Epithelial cell of proximal tubule (primary cell): ENCODE measurements around the gene TBL1X. TPM values are rescaled to one million over a fixed set of nuclear protein-coding genes. Genes with fewer than 3 reads are reported as not detected.

ENCODE experiments used
- DNase-seq: peaks from one replicate; pipeline ENCODE4 v3.0.0-alpha.2; 2011; ENCODE audit warnings: low read depth
- H3K4me3 ChIP-seq: 2 replicates; pipeline ENCODE4 v1.5.1; 2011; ENCODE audit warnings: low read depth, mild to moderate bottlenecking, low read length
- total RNA-seq: library from RNA; depleted of rRNA; stranded (reverse); fragments of >200 nt; gene quantifications from 2 replicates; pipeline ENCODE4 v1.2.3, GENCODE V29; 2015
- TF ChIP-seq, protein P1 (sequence below): conservative IDR thresholded peaks from 2 replicates; pipeline ENCODE4 v1.5.1; 2012; ENCODE audit warnings: low read depth, mild to moderate bottlenecking, low read length

The TBL1X gene
- total RNA-seq, 1 donor from 2014 or later: 9.1 TPM

DNA sequence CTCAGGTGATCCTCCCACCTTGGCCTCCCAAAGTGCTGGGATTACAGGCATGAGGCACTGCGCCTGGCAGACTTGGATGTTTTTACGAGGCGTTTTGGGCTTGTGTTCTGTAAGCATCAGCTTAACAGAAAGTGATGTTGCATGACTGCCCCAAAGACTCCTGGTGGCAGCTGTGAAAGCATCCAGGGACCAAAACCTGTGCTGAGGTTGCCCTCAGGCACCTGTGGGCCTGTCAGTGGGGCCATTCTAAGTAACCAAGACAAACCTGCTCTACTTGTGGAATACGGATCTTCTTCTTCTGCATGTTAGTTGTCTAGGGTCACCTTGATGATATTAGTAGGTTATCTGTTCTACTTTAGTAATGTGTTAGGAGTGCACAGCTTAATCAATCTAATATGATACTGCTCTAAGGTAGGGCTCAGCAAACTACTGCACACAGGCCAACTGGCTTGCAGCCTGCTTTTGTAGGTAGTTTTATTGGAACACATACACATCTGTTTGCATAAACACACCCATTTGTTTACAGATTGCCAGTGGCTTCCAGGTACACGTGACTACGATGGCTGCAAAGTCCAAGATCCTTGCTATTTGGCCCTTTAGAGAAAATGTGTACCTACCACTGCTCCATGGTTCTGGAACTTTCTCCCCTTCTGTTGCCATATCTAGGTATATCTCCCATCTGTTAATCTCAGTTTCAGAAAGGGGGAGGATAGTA is 164.1 kb downstream of the TBL1X start:
- H3K4me3 ChIP-seq: no peak overlapping the region
- DNase-seq: no peak
- TF ChIP-seq, protein P1, sequence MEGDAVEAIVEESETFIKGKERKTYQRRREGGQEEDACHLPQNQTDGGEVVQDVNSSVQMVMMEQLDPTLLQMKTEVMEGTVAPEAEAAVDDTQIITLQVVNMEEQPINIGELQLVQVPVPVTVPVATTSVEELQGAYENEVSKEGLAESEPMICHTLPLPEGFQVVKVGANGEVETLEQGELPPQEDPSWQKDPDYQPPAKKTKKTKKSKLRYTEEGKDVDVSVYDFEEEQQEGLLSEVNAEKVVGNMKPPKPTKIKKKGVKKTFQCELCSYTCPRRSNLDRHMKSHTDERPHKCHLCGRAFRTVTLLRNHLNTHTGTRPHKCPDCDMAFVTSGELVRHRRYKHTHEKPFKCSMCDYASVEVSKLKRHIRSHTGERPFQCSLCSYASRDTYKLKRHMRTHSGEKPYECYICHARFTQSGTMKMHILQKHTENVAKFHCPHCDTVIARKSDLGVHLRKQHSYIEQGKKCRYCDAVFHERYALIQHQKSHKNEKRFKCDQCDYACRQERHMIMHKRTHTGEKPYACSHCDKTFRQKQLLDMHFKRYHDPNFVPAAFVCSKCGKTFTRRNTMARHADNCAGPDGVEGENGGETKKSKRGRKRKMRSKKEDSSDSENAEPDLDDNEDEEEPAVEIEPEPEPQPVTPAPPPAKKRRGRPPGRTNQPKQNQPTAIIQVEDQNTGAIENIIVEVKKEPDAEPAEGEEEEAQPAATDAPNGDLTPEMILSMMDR: no peak

DNA sequence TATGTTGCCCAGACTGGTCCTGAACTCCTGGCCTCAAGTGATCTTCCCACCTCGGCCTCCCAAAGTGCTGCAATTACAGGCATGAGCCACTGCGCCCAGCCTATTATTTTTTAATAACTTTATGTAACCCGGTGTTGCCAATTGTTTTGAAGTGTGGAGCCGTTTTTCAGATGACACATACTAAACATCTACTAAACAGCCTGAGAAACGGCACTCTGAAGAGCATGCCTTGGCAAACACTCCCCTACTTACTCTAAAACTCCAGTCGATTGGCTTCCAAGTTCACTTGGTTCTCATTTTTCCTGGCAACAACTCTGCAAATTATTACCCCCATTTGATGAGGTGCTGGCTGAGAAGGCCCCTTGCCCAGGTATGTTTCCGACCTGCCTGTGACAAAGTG is 169.7 kb downstream of the TBL1X start:
- TF ChIP-seq, protein P1: no peak
- H3K4me3 ChIP-seq: no peak overlapping the region
- DNase-seq: no peak

DNA sequence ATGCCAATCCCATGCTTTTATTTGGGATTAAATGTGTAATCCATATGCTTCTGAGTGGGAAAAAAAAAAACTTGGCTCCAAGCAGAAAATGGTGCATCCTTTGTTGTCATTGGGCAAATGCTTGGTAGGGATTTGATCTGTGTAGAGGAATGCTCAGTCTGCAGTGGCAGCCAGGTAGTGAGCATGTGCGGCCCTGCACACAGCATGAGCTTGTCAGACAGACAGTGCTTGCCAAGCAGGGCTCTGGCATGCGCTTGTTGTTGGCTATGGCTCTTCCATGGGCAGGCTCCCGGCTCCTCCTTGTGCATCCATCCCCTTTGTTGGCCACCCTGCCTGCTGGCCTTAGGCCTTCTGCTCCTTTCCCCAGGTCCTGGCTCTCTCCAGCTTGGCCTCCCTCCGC is 170.5 kb downstream of the TBL1X start:
- no peak for DNase-seq
- TF ChIP-seq, protein P1: no peak
- no peak overlapping the region for H3K4me3 ChIP-seq

DNA sequence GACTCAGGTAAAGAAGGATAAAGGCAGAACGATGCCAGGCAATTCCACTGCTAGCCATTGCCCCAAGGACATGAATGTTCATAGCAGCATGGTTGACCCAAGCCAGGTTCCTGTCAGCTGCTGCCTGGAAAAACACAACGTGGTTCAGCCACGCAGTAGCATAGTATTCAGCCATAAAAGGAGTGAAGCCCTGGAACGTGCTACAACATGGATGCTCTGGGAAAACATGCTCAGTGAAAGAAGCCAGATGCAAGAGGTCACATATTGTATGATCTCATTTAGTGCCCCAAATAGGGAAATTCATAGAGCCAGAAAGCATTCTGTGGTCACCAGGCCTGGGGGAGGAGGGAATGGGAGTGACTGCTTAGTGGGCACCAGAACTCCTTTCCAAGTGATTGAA is 170.9 kb downstream of the TBL1X start:
- TF ChIP-seq, protein P1: no peak
- no peak for DNase-seq

DNA sequence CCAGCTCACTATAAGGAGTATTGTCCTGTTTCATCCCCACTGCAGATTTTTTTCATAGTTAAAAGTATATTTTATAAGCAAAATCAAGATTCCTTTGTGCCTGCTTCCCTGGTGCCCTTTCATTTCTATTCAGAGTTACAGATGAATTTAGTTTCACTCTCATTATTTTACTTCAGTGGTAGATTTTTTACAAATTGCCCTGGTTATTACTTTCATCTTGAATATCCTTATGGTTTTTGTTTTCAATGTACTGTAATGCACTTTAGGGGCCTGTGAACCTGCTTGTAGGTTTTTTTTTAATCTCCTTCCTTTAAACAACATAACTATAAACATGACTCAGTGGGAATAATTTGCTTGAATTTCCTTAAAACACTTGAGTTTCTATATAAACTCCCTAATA is 174.0 kb downstream of the TBL1X start:
- H3K4me3 ChIP-seq: no peak overlapping the region
- TF ChIP-seq, protein P1: no peak
- DNase-seq: no peak

More for the DNA sequence above, 170.9 kb downstream of the TBL1X start:
- no peak overlapping the region for H3K4me3 ChIP-seq

DNA sequence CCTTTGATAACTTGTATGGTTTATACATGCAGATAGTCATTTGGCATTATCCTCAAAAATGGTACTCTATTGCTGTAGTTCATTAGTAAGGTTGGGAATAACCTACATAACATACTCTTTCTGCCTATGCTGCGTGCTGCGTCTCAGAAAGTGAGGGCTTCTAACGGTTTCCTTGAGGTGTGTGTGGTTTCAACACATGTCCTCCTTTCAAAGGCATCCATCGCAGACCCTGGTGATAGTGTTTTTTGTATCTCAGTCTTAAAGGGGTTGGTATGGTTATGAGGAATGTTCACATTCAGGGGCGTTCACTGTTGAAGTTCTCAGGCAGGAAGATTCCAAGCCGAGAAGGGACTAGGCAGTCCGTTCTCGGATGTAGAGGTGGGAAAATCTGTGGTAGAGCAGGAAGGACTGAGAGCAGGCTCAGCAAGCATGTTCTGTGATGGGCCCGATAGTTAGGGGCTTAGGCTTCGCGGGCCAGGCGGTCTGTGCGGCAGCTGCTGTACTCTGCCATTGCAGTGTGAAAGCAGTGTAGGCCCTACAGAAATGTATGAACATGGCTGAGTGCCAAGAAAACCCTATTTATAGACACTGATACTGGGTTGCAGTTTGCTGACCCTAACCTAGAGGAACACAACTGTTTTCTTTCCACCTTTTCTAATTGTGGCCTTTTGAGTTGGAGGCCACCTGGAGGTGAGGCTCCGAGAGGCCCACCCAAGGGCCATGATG is 177.6 kb downstream of the TBL1X start:
- TF ChIP-seq, protein P1: no peak
- DNase-seq: no peak
- no peak overlapping the region for H3K4me3 ChIP-seq

DNA sequence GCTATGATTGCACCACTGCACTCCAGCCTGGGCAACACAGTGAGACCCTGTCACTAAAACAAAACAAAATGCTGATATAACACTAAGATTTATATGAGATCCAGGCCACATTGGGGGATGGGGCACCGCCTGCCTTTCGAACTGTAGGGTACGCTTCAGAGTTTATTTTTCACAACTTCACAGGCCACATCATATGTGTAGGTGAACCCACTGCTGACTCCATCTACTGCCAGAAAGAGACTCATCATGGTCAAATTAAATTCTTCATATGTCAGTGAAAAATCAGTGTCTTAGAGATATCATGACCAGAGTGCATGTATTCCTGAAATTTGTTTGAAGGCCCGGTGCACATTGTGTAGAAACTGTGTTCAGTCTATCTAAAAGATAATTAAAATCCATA is 178.9 kb downstream of the TBL1X start:
- no peak for DNase-seq
- TF ChIP-seq, protein P1: no peak

More for the DNA sequence above, 178.9 kb downstream of the TBL1X start:
- no peak overlapping the region for H3K4me3 ChIP-seq
